Measurements from ENCODE around the gene ITGA5. TPM values are rescaled to one million over a fixed set of nuclear protein-coding genes. Genes with fewer than 3 reads are reported as not detected.
A peak's percentile ranks its signal among the peaks of the same experiment; 100 is the strongest.

ITGA5 gene
- total and polyA plus RNA-seq, 2 experiments from 2014 or later: 7.3 to 23.7 TPM

DNA sequence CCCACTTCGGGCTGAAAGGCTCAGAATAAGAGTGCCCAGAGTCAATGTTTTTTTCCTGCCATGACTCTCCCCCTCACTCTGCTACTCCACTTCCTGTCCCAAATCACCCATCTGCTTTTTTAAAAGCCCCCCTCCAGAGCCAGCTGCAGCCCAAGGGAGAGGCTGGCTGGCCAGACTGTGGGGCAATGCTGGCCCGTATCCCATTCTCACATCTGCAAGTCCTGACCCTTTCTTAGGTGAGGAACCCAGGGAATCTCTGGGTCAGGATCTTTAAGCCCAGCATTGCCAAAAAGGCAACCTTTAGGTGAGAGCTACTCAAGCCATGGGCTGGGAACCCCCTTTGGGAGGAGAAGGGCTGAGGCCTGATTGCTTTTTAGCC is 1.7 kb upstream of the ITGA5 start:
- H3F3A ChIP-seq (replicated peaks; ENCODE audit: low read depth): no peaks in the 10 kb centered on the region
- ATAC-seq (peak; percentile 3; the same call in 1 of the 3 replicates), DNase-seq (ENCODE audit: low spot score) (no peak)
- peaks cover 46% of the 10 kb centered on the region for H3K4me1 Mint-ChIP-seq
- H3K27ac Mint-ChIP-seq: peak overlapping the region; percentile 76; the same call in 1 of the 2 replicates
- no peaks in the 10 kb centered on the region for H3K9me3 Mint-ChIP-seq
- peaks cover 32% of the 10 kb centered on the region for H3K4me1 ChIP-seq (ENCODE audit: insufficient read depth)
- H3K27me3 Mint-ChIP-seq (ENCODE audit: insufficient read depth, low read depth, poor library complexity): peaks cover 58% of the 10 kb centered on the region
- H2AFZ ChIP-seq: peak overlapping the region; percentile 93; the same call in 1 of the 2 replicates
- no peaks in the 10 kb centered on the region for H3K36me3 ChIP-seq (ENCODE audit: insufficient read depth)
- H3K4me2 ChIP-seq: peak overlapping the region; percentile 98; the same call in 1 of the 2 replicates
- TF ChIP-seq, protein P1, sequence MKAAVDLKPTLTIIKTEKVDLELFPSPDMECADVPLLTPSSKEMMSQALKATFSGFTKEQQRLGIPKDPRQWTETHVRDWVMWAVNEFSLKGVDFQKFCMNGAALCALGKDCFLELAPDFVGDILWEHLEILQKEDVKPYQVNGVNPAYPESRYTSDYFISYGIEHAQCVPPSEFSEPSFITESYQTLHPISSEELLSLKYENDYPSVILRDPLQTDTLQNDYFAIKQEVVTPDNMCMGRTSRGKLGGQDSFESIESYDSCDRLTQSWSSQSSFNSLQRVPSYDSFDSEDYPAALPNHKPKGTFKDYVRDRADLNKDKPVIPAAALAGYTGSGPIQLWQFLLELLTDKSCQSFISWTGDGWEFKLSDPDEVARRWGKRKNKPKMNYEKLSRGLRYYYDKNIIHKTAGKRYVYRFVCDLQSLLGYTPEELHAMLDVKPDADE (IDR thresholded peaks at IDR 0.05): no peak
- TF ChIP-seq, protein P2, sequence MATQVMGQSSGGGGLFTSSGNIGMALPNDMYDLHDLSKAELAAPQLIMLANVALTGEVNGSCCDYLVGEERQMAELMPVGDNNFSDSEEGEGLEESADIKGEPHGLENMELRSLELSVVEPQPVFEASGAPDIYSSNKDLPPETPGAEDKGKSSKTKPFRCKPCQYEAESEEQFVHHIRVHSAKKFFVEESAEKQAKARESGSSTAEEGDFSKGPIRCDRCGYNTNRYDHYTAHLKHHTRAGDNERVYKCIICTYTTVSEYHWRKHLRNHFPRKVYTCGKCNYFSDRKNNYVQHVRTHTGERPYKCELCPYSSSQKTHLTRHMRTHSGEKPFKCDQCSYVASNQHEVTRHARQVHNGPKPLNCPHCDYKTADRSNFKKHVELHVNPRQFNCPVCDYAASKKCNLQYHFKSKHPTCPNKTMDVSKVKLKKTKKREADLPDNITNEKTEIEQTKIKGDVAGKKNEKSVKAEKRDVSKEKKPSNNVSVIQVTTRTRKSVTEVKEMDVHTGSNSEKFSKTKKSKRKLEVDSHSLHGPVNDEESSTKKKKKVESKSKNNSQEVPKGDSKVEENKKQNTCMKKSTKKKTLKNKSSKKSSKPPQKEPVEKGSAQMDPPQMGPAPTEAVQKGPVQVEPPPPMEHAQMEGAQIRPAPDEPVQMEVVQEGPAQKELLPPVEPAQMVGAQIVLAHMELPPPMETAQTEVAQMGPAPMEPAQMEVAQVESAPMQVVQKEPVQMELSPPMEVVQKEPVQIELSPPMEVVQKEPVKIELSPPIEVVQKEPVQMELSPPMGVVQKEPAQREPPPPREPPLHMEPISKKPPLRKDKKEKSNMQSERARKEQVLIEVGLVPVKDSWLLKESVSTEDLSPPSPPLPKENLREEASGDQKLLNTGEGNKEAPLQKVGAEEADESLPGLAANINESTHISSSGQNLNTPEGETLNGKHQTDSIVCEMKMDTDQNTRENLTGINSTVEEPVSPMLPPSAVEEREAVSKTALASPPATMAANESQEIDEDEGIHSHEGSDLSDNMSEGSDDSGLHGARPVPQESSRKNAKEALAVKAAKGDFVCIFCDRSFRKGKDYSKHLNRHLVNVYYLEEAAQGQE (IDR thresholded peaks at IDR 0.05; ENCODE audit: unreplicated experiment): no peak
- TF ChIP-seq JUNB (IDR thresholded peaks at IDR 0.05; ENCODE audit: unreplicated experiment) (no peak), STAT1 (IDR thresholded peaks at IDR 0.05; ENCODE audit: unreplicated experiment) (no peak)
- H3K36me3 Mint-ChIP-seq (ENCODE audit: low read depth): no peaks in the 10 kb centered on the region
- H3K9me2 ChIP-seq (ENCODE audit: insufficient read depth): no peaks in the 10 kb centered on the region
- H3K4me3 Mint-ChIP-seq: peak overlapping the region; percentile 47; the same call in 2 of the 3 replicates
- peaks cover 11% of the 10 kb centered on the region for H3K79me2 ChIP-seq (replicated peaks; ENCODE audit: insufficient read depth)
- H4K20me1 ChIP-seq (replicated peaks; ENCODE audit: insufficient read depth): no peaks in the 10 kb centered on the region
- no peak overlapping the region for H3K27ac ChIP-seq (ENCODE audit: low read depth)
- 0 out of 2 replicates have a peak overlapping the region, but pooled peaks have one; percentile 32 for H3K4me3 ChIP-seq
- peaks cover 56% of the 10 kb centered on the region for H3K27me3 ChIP-seq (ENCODE audit: insufficient read depth)

DNA sequence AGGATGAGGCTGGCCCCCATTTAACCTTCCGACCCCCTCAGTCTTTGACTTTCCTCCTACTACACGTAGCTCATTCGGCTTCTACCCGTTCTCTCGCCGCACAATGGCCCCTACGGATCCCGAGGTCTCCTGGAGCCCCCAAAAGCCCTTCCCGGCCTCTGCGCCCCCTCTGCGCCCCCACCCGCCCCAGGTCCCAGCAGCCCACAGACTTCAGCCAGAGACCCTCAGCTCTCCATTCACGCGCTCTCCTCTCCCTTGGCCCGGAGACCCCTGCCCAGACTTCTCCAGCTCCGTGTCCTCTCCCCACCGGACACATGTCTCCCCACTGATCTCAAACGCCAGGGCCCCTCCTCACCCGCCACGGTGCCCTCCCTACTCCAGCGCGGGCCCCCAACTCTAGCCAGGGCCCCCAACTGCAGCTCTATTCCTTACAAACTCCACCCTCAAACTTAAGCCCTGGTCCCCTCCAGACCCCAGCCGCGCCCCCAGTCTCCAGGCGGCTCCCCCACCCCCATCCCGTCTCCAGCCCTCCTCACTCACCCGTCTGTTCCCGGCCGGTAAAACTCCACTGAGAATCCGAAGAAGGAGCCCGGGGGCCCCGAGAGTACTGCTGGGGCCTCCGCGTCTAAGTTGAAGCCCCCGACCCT is 502 bp downstream of the ITGA5 start:
- Mint-ChIP-seq H3K27me3 (ENCODE audit: insufficient read depth, low read depth, poor library complexity) (peaks cover 56% of the 10 kb centered on the region), H3K4me3 (peak overlapping the region; percentile 89), H3K36me3 (ENCODE audit: low read depth) (no peaks in the 10 kb centered on the region), H3K27ac (no peak overlapping the region), H3K4me1 (peaks cover 42% of the 10 kb centered on the region), H3K9me3 (no peaks in the 10 kb centered on the region)
- Histone ChIP-seq H3K27me3 (ENCODE audit: insufficient read depth) (peaks cover 51% of the 10 kb centered on the region), H2AFZ (peak overlapping the region; percentile 100), H3K79me2 (replicated peaks; ENCODE audit: insufficient read depth) (peaks cover 11% of the 10 kb centered on the region), H3K4me3 (peak overlapping the region; percentile 96), H3K4me2 (peak overlapping the region; percentile 98), H3K36me3 (ENCODE audit: insufficient read depth) (no peaks in the 10 kb centered on the region), H4K20me1 (replicated peaks; ENCODE audit: insufficient read depth) (0 out of 2 replicates have a peak, but pooled peaks cover 4% of the 10 kb centered on the region), H3K4me1 (ENCODE audit: insufficient read depth) (peaks cover 32% of the 10 kb centered on the region), H3K27ac (ENCODE audit: low read depth) (no peak overlapping the region), H3K9me2 (ENCODE audit: insufficient read depth) (no peaks in the 10 kb centered on the region), H3F3A (replicated peaks; ENCODE audit: low read depth) (no peaks in the 10 kb centered on the region)
- DNase-seq (ENCODE audit: low spot score): peak; percentile 66
- ATAC-seq: peak; percentile 34
- no peak for TF ChIP-seq CREB1 (CRISPR knock-in tag; IDR thresholded peaks at IDR 0.05; ENCODE audit: low read depth)
- no peak for TF ChIP-seq STAT1 (IDR thresholded peaks at IDR 0.05; ENCODE audit: unreplicated experiment)
- no peak for TF ChIP-seq NANOG (IDR thresholded peaks at IDR 0.05; ENCODE audit: borderline replicate concordance)
- TF ChIP-seq, protein P1 (IDR thresholded peaks at IDR 0.05): no peak
- TF ChIP-seq, protein P2 (IDR thresholded peaks at IDR 0.05; ENCODE audit: unreplicated experiment): no peak
- no peak for TF ChIP-seq ZNF114 (CRISPR knock-in tag; IDR thresholded peaks at IDR 0.05)
- TF ChIP-seq EZH2phosphoT487 (IDR thresholded peaks at IDR 0.05; ENCODE audit: unreplicated experiment): no peak
- TF ChIP-seq, protein P3, sequence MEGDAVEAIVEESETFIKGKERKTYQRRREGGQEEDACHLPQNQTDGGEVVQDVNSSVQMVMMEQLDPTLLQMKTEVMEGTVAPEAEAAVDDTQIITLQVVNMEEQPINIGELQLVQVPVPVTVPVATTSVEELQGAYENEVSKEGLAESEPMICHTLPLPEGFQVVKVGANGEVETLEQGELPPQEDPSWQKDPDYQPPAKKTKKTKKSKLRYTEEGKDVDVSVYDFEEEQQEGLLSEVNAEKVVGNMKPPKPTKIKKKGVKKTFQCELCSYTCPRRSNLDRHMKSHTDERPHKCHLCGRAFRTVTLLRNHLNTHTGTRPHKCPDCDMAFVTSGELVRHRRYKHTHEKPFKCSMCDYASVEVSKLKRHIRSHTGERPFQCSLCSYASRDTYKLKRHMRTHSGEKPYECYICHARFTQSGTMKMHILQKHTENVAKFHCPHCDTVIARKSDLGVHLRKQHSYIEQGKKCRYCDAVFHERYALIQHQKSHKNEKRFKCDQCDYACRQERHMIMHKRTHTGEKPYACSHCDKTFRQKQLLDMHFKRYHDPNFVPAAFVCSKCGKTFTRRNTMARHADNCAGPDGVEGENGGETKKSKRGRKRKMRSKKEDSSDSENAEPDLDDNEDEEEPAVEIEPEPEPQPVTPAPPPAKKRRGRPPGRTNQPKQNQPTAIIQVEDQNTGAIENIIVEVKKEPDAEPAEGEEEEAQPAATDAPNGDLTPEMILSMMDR (conservative IDR thresholded peaks at IDR 0.05; ENCODE audit: low read depth in 2 of 2): no peak
- no peak for TF ChIP-seq POLR2AphosphoS5 (IDR thresholded peaks at IDR 0.05; ENCODE audit: low read depth)
- TF ChIP-seq ZNF331 (CRISPR knock-in tag; IDR thresholded peaks at IDR 0.05; ENCODE audit: low read depth): no peak
- no peak for TF ChIP-seq EZH2 (IDR thresholded peaks at IDR 0.05; ENCODE audit: low read depth, unreplicated experiment)
- no peak for TF ChIP-seq JUNB (IDR thresholded peaks at IDR 0.05; ENCODE audit: unreplicated experiment)
